Uterus (tissue), 4 donors: ENCODE results near the gene ANKRD31. TPM values are rescaled to one million over a fixed set of nuclear protein-coding genes. Genes with fewer than 3 reads are reported as not detected.

ENCODE experiments used
- DNase-seq, 2 donors: peaks; one replicate each; pipeline ENCODE4 v3.0.0-alpha.2; 2019 to 2020
- H3K27ac ChIP-seq, 2 donors: fragments of 200-600 bp; sonication (generic); 1 replicate in 1 of 2; 2 replicates in 1 of 2; pipeline ENCODE4 v1.5.1; 2016 to 2018
- H3K27me3 ChIP-seq, 2 donors: fragments of 200-600 bp; sonication (generic); one replicate each; pipeline ENCODE4 v1.5.1; 2018 to 2019; ENCODE audit warnings: control low read depth in 1 of 2
- H3K36me3 ChIP-seq, 2 donors: fragments of 200-600 bp; sonication (generic); one replicate each; pipeline ENCODE4 v1.5.1; 2019; ENCODE audit warnings: control low read depth in 1 of 2
- H3K4me1 ChIP-seq, 2 donors: fragments of 200-600 bp; sonication (generic); one replicate each; pipeline ENCODE4 v1.5.1; 2018 to 2019; ENCODE audit warnings: control low read depth in 1 of 2
- H3K4me3 ChIP-seq, 2 donors: fragments of 200-600 bp; sonication (generic); 1 replicate in 1 of 2; 2 replicates in 1 of 2; pipeline ENCODE4 v1.5.1; 2018 to 2019; ENCODE audit warnings: mild to moderate bottlenecking in 1 of 2
- H3K9me3 ChIP-seq, 2 donors: fragments of 200-600 bp; sonication (generic); one replicate each; pipeline ENCODE4 v1.5.1; 2019; ENCODE audit warnings: control low read depth in 1 of 2
- POLR2A ChIP-seq, 2 donors: fragments of 450-650 bp; IDR thresholded peaks; one replicate each; pipeline ENCODE4 v1.6.1; 2016; ENCODE audit warnings: antibody characterized with exemption in 2 of 2, mild to moderate bottlenecking in 1 of 2, moderate library complexity in 1 of 2
- intact Hi-C: fragments of 100-400 bp; cut with DNase I; formaldehyde crosslinking; loops from one replicate; pipeline ENCODE4 v1.15.1; 2023; ENCODE audit warnings: low total_unique reads
- total RNA-seq, 4 donors: library from RNA; depleted of rRNA in 3 of 4; stranded (reverse); fragments of >200 nt in 3 of 4; gene quantifications; one replicate each; pipeline versions ENCODE4 v1.1.0 to v1.2.4, GENCODE V29; 2014 to 2023
- TF ChIP-seq, protein P1 (sequence below), 4 experiments: fragments of 200-600 bp in 2 of 4; fragments of 450-650 bp in 2 of 4; sonication (generic) in 2 of 4; IDR thresholded peaks; one replicate each; pipeline ENCODE4 v1.5.1; 2016 to 2019; ENCODE audit warnings: antibody characterized with exemption in 4 of 4, mild to moderate bottlenecking in 2 of 4, moderate library complexity in 1 of 4
- donor health status: DM: yes; HTN: yes; CAD: no.

Gene ANKRD31
- total RNA-seq, 4 donors from 2014 or later, result 0.67 to 0.69 TPM; not detected in 2

DNA sequence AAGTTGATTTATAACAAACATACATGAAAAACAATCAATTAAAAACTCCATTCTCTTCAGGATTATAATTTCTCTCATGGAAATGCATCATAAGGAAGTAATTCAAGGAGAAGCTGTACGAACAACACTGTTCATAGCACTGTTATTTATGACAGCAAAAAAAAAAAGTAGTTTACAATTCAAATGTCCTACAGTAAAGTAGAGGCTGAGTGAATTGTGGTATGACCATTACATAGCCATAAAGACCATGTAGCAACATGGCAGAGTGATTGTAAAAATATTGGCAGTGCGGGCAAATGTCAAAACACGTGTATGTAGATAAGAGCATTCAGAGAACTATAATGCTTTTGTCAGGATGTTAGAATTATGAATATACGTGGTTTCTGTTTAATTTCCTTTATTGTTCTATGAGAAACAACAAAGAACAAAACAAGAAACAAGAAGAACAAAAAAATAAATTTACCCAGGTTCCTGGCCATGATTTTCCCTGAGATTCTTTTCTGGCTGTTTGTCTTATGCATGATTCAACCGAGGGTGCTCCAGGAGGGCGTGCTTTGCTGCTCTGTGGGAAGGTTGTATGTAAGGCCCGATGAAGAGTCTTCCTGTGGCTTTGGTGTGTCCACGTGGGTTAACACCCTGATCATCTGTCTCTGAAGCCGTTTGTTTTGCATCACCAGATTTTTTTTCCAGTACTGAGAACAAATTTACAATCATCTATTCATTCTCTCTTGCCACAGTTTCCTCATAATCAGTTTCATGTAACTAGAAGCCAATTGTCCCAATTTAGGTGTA, 213.1 kb downstream of the ANKRD31 start:
- Histone ChIP-seq H3K36me3 (no peaks in the 10 kb centered on the region), H3K4me3 (no peak overlapping the region), H3K4me1 (no peaks in the 10 kb centered on the region), H3K9me3 (no peaks in the 10 kb centered on the region), H3K27me3 (no peaks in the 10 kb centered on the region), H3K27ac (no peak overlapping the region)
- DNase-seq, result no peak
- TF ChIP-seq POLR2A (IDR thresholded peaks at IDR 0.05), result no peak
- TF ChIP-seq, protein P1, sequence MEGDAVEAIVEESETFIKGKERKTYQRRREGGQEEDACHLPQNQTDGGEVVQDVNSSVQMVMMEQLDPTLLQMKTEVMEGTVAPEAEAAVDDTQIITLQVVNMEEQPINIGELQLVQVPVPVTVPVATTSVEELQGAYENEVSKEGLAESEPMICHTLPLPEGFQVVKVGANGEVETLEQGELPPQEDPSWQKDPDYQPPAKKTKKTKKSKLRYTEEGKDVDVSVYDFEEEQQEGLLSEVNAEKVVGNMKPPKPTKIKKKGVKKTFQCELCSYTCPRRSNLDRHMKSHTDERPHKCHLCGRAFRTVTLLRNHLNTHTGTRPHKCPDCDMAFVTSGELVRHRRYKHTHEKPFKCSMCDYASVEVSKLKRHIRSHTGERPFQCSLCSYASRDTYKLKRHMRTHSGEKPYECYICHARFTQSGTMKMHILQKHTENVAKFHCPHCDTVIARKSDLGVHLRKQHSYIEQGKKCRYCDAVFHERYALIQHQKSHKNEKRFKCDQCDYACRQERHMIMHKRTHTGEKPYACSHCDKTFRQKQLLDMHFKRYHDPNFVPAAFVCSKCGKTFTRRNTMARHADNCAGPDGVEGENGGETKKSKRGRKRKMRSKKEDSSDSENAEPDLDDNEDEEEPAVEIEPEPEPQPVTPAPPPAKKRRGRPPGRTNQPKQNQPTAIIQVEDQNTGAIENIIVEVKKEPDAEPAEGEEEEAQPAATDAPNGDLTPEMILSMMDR (IDR thresholded peaks at IDR 0.05), result no peak
- intact Hi-C loops, result no loop called here

- H3K4me1 ChIP-seq, result no peaks in the 10 kb centered on the region
- no peak for DNase-seq
- intact Hi-C loops, result no loop called here
- TF ChIP-seq POLR2A (IDR thresholded peaks at IDR 0.05), result no peak
- TF ChIP-seq, protein P1 (IDR thresholded peaks at IDR 0.05), result no peak
- H3K27me3 ChIP-seq, result no peaks in the 10 kb centered on the region
- no peak overlapping the region for H3K4me3 ChIP-seq
- no peaks in the 10 kb centered on the region for H3K36me3 ChIP-seq
- no peak overlapping the region for H3K27ac ChIP-seq
- H3K9me3 ChIP-seq, result no peaks in the 10 kb centered on the region
These were observed 214.9 kb downstream of the ANKRD31 start for GRCh38 chr5:75021800-75022199.

DNA sequence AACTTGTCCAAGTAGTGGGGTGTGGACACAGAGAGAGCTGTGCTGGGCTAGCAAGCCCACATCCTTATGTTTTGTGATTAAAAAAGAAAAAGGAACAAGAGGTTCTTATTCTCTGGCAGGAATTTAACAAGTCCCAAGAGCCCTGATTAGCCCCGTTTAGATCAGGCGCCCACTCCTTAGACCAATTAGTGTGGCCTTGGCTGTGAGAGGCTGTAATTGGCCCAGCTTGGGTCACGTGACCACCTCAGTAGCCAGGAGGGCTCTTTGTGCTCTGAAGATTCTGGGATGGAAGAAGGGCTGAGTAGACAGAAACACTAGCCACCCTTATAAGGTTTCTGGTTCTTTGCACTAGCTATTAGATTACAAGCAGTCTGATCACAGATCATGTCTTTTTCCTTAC, 215.5 kb downstream of the ANKRD31 start:
- DNase-seq, result no peak
- Histone ChIP-seq H3K4me3 (no peak overlapping the region), H3K27ac (no peak overlapping the region), H3K36me3 (no peaks in the 10 kb centered on the region), H3K4me1 (no peaks in the 10 kb centered on the region), H3K27me3 (no peaks in the 10 kb centered on the region), H3K9me3 (no peaks in the 10 kb centered on the region)
- no peak for TF ChIP-seq POLR2A (IDR thresholded peaks at IDR 0.05)
- TF ChIP-seq, protein P1 (IDR thresholded peaks at IDR 0.05), result no peak
- intact Hi-C loops, result no loop called here

DNA sequence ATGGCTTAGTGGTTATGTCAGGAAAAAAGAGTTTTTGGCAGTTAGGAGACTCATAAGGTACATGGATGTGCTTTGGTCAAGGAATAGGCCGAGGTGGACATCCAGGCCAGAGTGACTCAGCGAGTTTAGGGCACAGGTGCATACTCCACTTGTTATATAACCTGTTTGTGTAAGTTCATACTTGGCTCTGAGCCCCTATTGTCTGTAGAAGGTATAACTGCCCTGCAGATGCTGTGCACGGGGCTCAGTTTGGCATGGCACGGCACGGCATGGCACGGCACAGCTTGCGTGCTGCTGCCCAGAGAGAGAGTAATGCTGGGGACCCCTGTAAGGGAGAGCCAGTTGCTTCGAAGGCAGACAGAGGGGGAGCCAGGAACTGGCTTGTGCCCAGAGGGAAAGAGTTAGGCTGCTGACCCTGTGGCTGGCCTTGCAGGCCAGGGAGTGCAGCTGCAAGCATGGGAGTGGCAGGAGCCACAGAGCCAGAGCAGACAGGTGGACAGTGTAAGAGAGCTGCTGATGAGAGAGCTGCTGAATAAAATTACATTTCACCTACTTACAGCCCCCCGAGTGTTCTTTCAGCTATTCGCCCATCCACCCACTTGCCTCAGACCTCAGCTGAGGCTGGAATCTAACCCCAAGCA, 216.5 kb downstream of the ANKRD31 start:
- intact Hi-C loops, result no loop called here
- DNase-seq, result no peak
- Histone ChIP-seq H3K27me3 (no peaks in the 10 kb centered on the region), H3K36me3 (no peaks in the 10 kb centered on the region), H3K27ac (no peak overlapping the region), H3K4me3 (no peak overlapping the region), H3K9me3 (no peaks in the 10 kb centered on the region), H3K4me1 (no peaks in the 10 kb centered on the region)
- no peak for TF ChIP-seq POLR2A (IDR thresholded peaks at IDR 0.05)
- TF ChIP-seq, protein P1 (IDR thresholded peaks at IDR 0.05), result no peak
